ENCODE data around the gene TANC1. TPM values are rescaled to one million over a fixed set of nuclear protein-coding genes. Genes with fewer than 3 reads are reported as not detected.

The TANC1 gene
- total and polyA plus RNA-seq, 2 experiments from 2014 or later = 8.2 to 12.1 TPM

DNA sequence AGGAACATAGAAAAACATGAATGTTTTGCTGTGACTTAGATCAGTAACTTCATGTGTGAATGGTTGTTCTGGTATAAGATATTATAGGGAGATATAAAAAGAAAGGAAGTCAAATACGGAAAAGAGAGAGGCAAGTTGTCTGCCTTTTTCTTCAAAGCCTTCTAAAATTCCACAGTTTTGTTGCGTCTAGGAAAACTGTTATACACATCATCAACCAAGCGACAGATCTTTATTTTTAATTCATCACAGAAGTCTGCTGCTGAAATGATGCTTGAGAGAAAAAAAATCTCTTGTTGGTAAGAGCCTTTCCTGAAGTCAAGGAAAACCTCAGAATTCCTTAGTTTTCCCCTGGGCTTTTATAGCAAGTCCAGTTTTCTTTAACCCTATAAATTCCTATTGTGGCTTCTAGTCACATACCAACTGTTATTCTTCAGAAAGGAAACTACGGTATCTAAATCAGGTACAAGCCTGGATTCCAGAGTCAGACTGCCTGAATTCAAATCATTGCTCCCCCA lies 36.3 kb upstream of the TANC1 start:
- WGBS, 2 experiments (ENCODE audit: low coverage in 1 of 2, low lambda C conversion rate in 2 of 2, missing lambda C conversion rate in 2 of 2) = 50 to 51% methylated on average over 4 of the region's 4 CpGs

DNA sequence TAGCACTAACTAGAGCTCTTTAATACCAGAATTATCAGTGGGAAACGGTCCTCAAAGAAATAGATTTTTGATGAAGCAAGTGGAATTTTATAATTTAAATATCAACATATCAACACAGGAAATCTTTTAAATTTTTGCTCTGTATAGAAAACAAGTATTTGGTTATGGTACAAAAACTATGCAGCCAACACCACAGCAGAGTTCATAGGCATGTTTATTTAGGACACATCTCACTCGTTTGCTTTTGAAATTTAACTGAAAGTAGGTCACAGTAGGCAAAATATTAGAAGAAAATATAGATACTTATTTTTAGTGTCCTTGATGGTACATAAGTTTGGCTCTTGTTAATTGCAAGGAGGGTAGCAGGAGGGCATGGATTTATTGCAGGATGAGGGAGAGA lies 34.3 kb upstream of the TANC1 start:
- in situ Hi-C loops (cut with MboI) = no loop called here
- H3K27ac ChIP-seq = no peak overlapping the region

More for the DNA sequence above, 36.3 kb upstream of the TANC1 start:
- H3K9me2 ChIP-seq (ENCODE audit: insufficient read depth) = no peaks in the 10 kb centered on the region
- H3K36me3 ChIP-seq (ENCODE audit: low read depth) = no peaks in the 10 kb centered on the region
- H3K79me2 ChIP-seq (ENCODE audit: insufficient read depth) = no peaks in the 10 kb centered on the region
- H3K27ac ChIP-seq = no peak overlapping the region; the same call in 1 of the 2 replicates
- H3F3A ChIP-seq (ENCODE audit: insufficient read depth) = peaks cover 6% of the 10 kb centered on the region; the same call in 1 of the 2 replicates
- no peak overlapping the region for H3K9ac ChIP-seq
- H4K20me1 ChIP-seq (ENCODE audit: insufficient read depth) = no peaks in the 10 kb centered on the region
- DNase-seq = no peak
- no peak for TF ChIP-seq EZH2phosphoT487 (IDR thresholded peaks at IDR 0.05; ENCODE audit: insufficient read depth, low read depth)
- no peak for TF ChIP-seq EZH2 (IDR thresholded peaks at IDR 0.05; ENCODE audit: insufficient read depth, poor library complexity, severe bottlenecking)
- no peak overlapping the region for H2AFZ ChIP-seq
- H3K9me3 ChIP-seq (ENCODE audit: low read depth) = no peaks in the 10 kb centered on the region
- in situ Hi-C loops (cut with MboI) = no loop called here
- peak overlapping the region; percentile 0 for H3K4me2 ChIP-seq (ENCODE audit: unreplicated experiment)
- peaks cover 21% of the 10 kb centered on the region for H3K4me1 ChIP-seq (ENCODE audit: insufficient read depth)
- H3K27me3 ChIP-seq (replicated peaks; ENCODE audit: insufficient read depth) = no peaks in the 10 kb centered on the region
- no peak overlapping the region for H3K4me3 ChIP-seq

DNA sequence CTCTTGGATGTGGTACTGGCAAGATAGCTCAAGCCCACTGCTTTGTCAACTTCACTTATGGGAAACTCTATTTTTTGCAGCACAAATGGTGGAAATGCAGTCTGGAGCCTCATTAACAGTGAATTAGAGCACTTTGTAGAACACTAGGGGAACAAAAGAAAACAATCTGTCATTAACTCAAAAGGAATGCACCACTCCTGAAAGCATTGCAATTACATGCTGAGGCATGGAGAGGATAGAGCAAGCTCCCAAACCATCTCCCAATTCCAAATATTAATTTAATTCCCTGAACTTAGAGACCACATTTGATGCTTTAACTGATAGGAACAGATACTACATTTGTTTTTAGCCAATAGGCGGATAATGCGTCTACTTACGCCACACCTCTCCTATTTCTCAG lies 32.8 kb upstream of the TANC1 start:
- peaks cover 10% of the 10 kb centered on the region; the same call in 1 of the 2 replicates for H3F3A ChIP-seq (ENCODE audit: insufficient read depth)
- WGBS, 2 experiments (ENCODE audit: low coverage in 1 of 2, low lambda C conversion rate in 2 of 2, missing lambda C conversion rate in 2 of 2) = 78 to 79% methylated on average over 3 of the region's 3 CpGs
- no peak overlapping the region for H3K9ac ChIP-seq
- DNase-seq = no peak
- no peaks in the 10 kb centered on the region for H3K9me3 ChIP-seq (ENCODE audit: low read depth)
- in situ Hi-C loops (cut with MboI) = no loop called here
- H3K9me2 ChIP-seq (ENCODE audit: insufficient read depth) = no peaks in the 10 kb centered on the region
- H4K20me1 ChIP-seq (ENCODE audit: insufficient read depth) = no peaks in the 10 kb centered on the region
- H3K4me1 ChIP-seq (ENCODE audit: insufficient read depth) = peaks cover 23% of the 10 kb centered on the region
- H3K79me2 ChIP-seq (ENCODE audit: insufficient read depth) = no peaks in the 10 kb centered on the region
- no peak for TF ChIP-seq EZH2 (IDR thresholded peaks at IDR 0.05; ENCODE audit: insufficient read depth, poor library complexity, severe bottlenecking)
- TF ChIP-seq EZH2phosphoT487 (IDR thresholded peaks at IDR 0.05; ENCODE audit: insufficient read depth, low read depth) = no peak
- no peak overlapping the region for H2AFZ ChIP-seq
- H3K36me3 ChIP-seq (ENCODE audit: low read depth) = no peaks in the 10 kb centered on the region
- no peak overlapping the region for H3K4me3 ChIP-seq
- no peak overlapping the region for H3K4me2 ChIP-seq (ENCODE audit: unreplicated experiment)
- no peaks in the 10 kb centered on the region for H3K27me3 ChIP-seq (replicated peaks; ENCODE audit: insufficient read depth)
- H3K27ac ChIP-seq = no peak overlapping the region

More for the DNA sequence above, 34.3 kb upstream of the TANC1 start:
- no peaks in the 10 kb centered on the region for H3K9me2 ChIP-seq (ENCODE audit: insufficient read depth)
- H4K20me1 ChIP-seq (ENCODE audit: insufficient read depth) = no peaks in the 10 kb centered on the region
- H3F3A ChIP-seq (ENCODE audit: insufficient read depth) = peaks cover 10% of the 10 kb centered on the region; the same call in 1 of the 2 replicates
- no peaks in the 10 kb centered on the region for H3K79me2 ChIP-seq (ENCODE audit: insufficient read depth)
- no peaks in the 10 kb centered on the region for H3K36me3 ChIP-seq (ENCODE audit: low read depth)
- no peaks in the 10 kb centered on the region for H3K9me3 ChIP-seq (ENCODE audit: low read depth)
- no peak overlapping the region for H2AFZ ChIP-seq
- H3K27me3 ChIP-seq (replicated peaks; ENCODE audit: insufficient read depth) = no peaks in the 10 kb centered on the region
- peaks cover 23% of the 10 kb centered on the region for H3K4me1 ChIP-seq (ENCODE audit: insufficient read depth)
- no peak overlapping the region for H3K4me2 ChIP-seq (ENCODE audit: unreplicated experiment)
- TF ChIP-seq EZH2phosphoT487 (IDR thresholded peaks at IDR 0.05; ENCODE audit: insufficient read depth, low read depth) = no peak
- TF ChIP-seq EZH2 (IDR thresholded peaks at IDR 0.05; ENCODE audit: insufficient read depth, poor library complexity, severe bottlenecking) = no peak
- no peak overlapping the region for H3K4me3 ChIP-seq
- no peak overlapping the region for H3K9ac ChIP-seq
- no peak for DNase-seq
- WGBS, 2 experiments (ENCODE audit: low coverage in 1 of 2, low lambda C conversion rate in 2 of 2, missing lambda C conversion rate in 2 of 2) = 80 to 85% methylated on average over 2 of the region's 2 CpGs

DNA sequence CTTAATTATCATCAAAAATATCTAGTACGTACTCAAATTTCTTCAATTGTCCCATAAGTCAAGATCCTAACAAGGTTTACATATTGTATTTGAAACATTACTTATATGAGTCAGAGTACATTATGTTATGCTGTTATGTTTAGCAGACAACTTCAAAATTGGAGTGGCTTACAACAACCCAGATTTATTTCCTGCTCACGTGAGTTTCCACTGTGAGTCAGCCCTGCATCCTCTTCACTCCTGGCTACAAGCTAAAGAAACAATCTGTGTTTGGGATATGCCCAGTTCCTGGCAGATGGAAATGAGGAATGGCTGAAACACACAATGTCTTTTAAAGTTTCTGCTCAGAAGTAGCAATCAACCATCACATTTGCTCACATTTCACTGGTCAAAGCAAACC lies 31.5 kb upstream of the TANC1 start:
- H2AFZ ChIP-seq = peak overlapping the region; percentile 15; the same call in 1 of the 2 replicates
- no peaks in the 10 kb centered on the region for H4K20me1 ChIP-seq (ENCODE audit: insufficient read depth)
- no peak overlapping the region for H3K9ac ChIP-seq
- H3K4me3 ChIP-seq = no peak overlapping the region
- H3K4me2 ChIP-seq (ENCODE audit: unreplicated experiment) = peak overlapping the region; percentile 30
- DNase-seq = peak; percentile 87
- peaks cover 10% of the 10 kb centered on the region; the same call in 1 of the 2 replicates for H3F3A ChIP-seq (ENCODE audit: insufficient read depth)
- H3K27ac ChIP-seq = peak overlapping the region; percentile 36
- H3K9me2 ChIP-seq (ENCODE audit: insufficient read depth) = no peaks in the 10 kb centered on the region
- H3K36me3 ChIP-seq (ENCODE audit: low read depth) = no peaks in the 10 kb centered on the region
- no peaks in the 10 kb centered on the region for H3K79me2 ChIP-seq (ENCODE audit: insufficient read depth)
- peaks cover 13% of the 10 kb centered on the region for H3K4me1 ChIP-seq (ENCODE audit: insufficient read depth)
- no peaks in the 10 kb centered on the region for H3K9me3 ChIP-seq (ENCODE audit: low read depth)
- WGBS, 2 experiments (ENCODE audit: low coverage in 1 of 2, low lambda C conversion rate in 2 of 2, missing lambda C conversion rate in 2 of 2) = 45 to 47% methylated on average over 2 of the region's 2 CpGs
- no peak for TF ChIP-seq EZH2 (IDR thresholded peaks at IDR 0.05; ENCODE audit: insufficient read depth, poor library complexity, severe bottlenecking)
- no peak for TF ChIP-seq EZH2phosphoT487 (IDR thresholded peaks at IDR 0.05; ENCODE audit: insufficient read depth, low read depth)
- H3K27me3 ChIP-seq (replicated peaks; ENCODE audit: insufficient read depth) = no peaks in the 10 kb centered on the region
- in situ Hi-C loops (cut with MboI) = no loop called here

All from GM23248 (cell line).